ENCODE results near the gene FMN1.

FMN1 gene

GRCh38 chr15:33150971-33151370, 43.5 kb downstream of the FMN1 start:
- no peaks in the 10 kb centered on the region for H3K27me3 Mint-ChIP-seq (ENCODE audit: low read depth)
- H3K4me3 Mint-ChIP-seq, result peak overlapping the region; percentile 26 to 67 (median 30)
- H3K36me3 Mint-ChIP-seq (ENCODE audit: low read depth), result peaks cover 6% of the 10 kb centered on the region
- H3K9me3 Mint-ChIP-seq, result no peaks in the 10 kb centered on the region
- TF ChIP-seq, protein P1, sequence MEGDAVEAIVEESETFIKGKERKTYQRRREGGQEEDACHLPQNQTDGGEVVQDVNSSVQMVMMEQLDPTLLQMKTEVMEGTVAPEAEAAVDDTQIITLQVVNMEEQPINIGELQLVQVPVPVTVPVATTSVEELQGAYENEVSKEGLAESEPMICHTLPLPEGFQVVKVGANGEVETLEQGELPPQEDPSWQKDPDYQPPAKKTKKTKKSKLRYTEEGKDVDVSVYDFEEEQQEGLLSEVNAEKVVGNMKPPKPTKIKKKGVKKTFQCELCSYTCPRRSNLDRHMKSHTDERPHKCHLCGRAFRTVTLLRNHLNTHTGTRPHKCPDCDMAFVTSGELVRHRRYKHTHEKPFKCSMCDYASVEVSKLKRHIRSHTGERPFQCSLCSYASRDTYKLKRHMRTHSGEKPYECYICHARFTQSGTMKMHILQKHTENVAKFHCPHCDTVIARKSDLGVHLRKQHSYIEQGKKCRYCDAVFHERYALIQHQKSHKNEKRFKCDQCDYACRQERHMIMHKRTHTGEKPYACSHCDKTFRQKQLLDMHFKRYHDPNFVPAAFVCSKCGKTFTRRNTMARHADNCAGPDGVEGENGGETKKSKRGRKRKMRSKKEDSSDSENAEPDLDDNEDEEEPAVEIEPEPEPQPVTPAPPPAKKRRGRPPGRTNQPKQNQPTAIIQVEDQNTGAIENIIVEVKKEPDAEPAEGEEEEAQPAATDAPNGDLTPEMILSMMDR (IDR thresholded peaks at IDR 0.05; ENCODE audit: unreplicated experiment in 3 of 3), result no peak
- peak overlapping the region; percentile 89 to 96 (median 95) for H3K27ac Mint-ChIP-seq
- peaks cover 12% of the 10 kb centered on the region for H3K4me1 Mint-ChIP-seq

- no peaks in the 10 kb centered on the region for H3K9me3 Mint-ChIP-seq
- H3K27me3 Mint-ChIP-seq (ENCODE audit: low read depth), result no peaks in the 10 kb centered on the region
- H3K27ac Mint-ChIP-seq, result peak overlapping the region; percentile 89 to 96 (median 95)
- peak overlapping the region; percentile 30 to 67 (median 33) for H3K4me3 Mint-ChIP-seq
- peaks cover 12% of the 10 kb centered on the region for H3K4me1 Mint-ChIP-seq
- peaks cover 6% of the 10 kb centered on the region for H3K36me3 Mint-ChIP-seq (ENCODE audit: low read depth)
- TF ChIP-seq, protein P1 (IDR thresholded peaks at IDR 0.05; ENCODE audit: unreplicated experiment in 3 of 3), result no peak
Measured at GRCh38 chr15:33150431-33150941, 44.0 kb downstream of the FMN1 start.

DNA sequence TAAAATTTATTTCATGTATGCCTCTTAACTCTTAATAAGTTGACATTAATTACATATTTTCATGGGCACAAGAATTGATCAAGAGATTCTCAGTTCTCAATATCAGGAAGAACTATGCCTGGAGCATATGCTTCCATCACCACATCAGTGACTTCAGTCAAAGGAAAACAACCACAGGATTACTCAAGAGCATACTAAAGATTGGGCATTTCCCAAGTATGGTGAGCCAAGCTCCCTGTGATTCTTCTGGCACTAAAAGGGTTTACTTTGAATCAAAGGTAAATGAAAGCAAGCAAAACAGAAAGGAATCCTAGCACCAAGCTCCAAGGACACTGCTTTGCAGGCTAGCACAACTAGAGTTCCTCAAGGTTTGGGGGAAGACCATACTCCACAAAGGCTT, 44.6 kb downstream of the FMN1 start:
- peaks cover 9% of the 10 kb centered on the region for H3K4me1 Mint-ChIP-seq
- no peaks in the 10 kb centered on the region for H3K9me3 Mint-ChIP-seq
- peak overlapping the region in 2 of 3 experiments; percentile 30 to 67 for H3K4me3 Mint-ChIP-seq
- H3K27ac Mint-ChIP-seq, result peak overlapping the region; percentile 89 to 96 (median 95)
- H3K36me3 Mint-ChIP-seq (ENCODE audit: low read depth), result peaks cover 8% of the 10 kb centered on the region
- TF ChIP-seq, protein P1 (IDR thresholded peaks at IDR 0.05; ENCODE audit: unreplicated experiment in 3 of 3), result no peak
- H3K27me3 Mint-ChIP-seq (ENCODE audit: low read depth), result no peaks in the 10 kb centered on the region

- Mint-ChIP-seq H3K27ac (peak overlapping the region; percentile 24 to 86 (median 76)), H3K27me3 (ENCODE audit: low read depth) (no peaks in the 10 kb centered on the region), H3K4me3 (peak overlapping the region; percentile 37 to 80 (median 74)), H3K4me1 (peaks cover 5% of the 10 kb centered on the region), H3K36me3 (ENCODE audit: low read depth) (peaks cover 9% of the 10 kb centered on the region), H3K9me3 (no peaks in the 10 kb centered on the region)
- TF ChIP-seq, protein P1 (IDR thresholded peaks at IDR 0.05; ENCODE audit: unreplicated experiment in 3 of 3), result no peak
Measured at GRCh38 chr15:33148129-33148751, 46.3 kb downstream of the FMN1 start.

- H3K9me3 Mint-ChIP-seq, result no peaks in the 10 kb centered on the region
- peak overlapping the region; percentile 15 to 66 (median 53) for H3K27ac Mint-ChIP-seq
Measured at GRCh38 chr15:33146051-33146450, 48.5 kb downstream of the FMN1 start.

More at GRCh38 chr15:33146051-33146450, 48.5 kb downstream of the FMN1 start:
- no peaks in the 10 kb centered on the region for H3K27me3 Mint-ChIP-seq (ENCODE audit: low read depth)
- peaks cover 9% of the 10 kb centered on the region for H3K36me3 Mint-ChIP-seq (ENCODE audit: low read depth)
- peak overlapping the region in 2 of 3 experiments; percentile 51 to 52 for H3K4me3 Mint-ChIP-seq
- TF ChIP-seq, protein P1 (IDR thresholded peaks at IDR 0.05; ENCODE audit: unreplicated experiment in 3 of 3), result no peak
- H3K4me1 Mint-ChIP-seq, result peaks cover 15% of the 10 kb centered on the region

Measured in nephron (organoid).